ENCODE measurements around the gene RNF214.

- TF ChIP-seq CTCF (IDR thresholded peaks at IDR 0.05; ENCODE audit: low read depth, low read length, poor library complexity, severe bottlenecking) = no peak
- no peak for TF ChIP-seq EZH2phosphoT487 (IDR thresholded peaks at IDR 0.05; ENCODE audit: borderline replicate concordance, low read length)
Observed at GRCh38 chr11:117300283-117300663, 67.8 kb downstream of the RNF214 start.
